HG03354 (cell line): ENCODE data around the gene SKI.
"Not testable (repeated sequence)": the region's sequence is repeated elsewhere in the genome, so short reads cannot be mapped to it uniquely, and the experiment has no call there.

Experiments used
- ATAC-seq: cut with Tn5 transposase; IDR thresholded peaks from one replicate; pipeline ENCODE4 v1.9.1; 2021; ENCODE audit warnings: mild to moderate bottlenecking; ENCODE audit not compliant: unreplicated experiment, poor library complexity, severe bottlenecking

SKI gene

DNA sequence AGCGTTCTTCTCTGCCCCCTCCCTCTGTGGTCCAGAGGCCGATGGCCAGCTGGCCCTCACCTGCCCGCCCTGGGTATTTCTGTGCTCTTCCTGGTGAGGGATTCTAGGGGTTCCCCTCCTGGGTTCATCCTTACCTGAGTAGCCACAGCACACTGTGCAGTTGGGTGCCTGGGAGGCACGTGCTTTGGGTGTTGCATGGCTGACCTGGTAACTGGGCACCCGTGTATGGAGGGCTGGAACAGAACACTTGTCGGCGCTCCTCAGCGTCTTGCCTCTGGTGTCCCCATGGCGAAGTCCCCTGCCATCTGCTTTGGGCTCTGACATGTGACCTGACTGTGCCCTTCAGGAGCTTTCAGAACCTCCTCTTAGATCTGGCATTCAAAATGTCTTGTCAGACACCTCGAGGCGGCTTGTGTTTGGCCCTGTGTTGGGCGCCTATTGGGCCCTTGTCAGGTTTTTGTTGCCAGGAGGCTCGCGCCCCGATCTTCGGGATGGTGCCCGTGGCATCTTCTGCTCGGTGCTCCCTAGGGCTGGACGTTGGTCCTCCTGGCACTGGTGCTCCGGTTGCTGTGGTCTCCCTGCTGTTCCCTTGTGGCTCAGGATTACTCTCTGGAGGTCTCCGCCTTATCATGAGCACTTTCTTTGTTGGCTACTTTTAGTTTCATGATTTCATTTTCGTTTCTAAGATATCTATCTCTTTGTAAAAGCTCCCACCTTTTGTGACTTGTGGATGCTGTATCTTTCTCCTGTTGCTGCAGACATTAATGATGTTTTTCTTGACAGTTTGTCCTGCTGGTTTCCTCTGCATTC, 28.5 kb downstream of the SKI start:
- ATAC-seq, result peak; percentile 8

- no peak for ATAC-seq
Observed at GRCh38 chr1:2257245-2257627, 29.1 kb downstream of the SKI start.

- no peak for ATAC-seq
Observed at GRCh38 chr1:2258122-2258681, 30.1 kb downstream of the SKI start.

- ATAC-seq, result no peak
Observed at GRCh38 chr1:2258996-2259395, 30.9 kb downstream of the SKI start.

DNA sequence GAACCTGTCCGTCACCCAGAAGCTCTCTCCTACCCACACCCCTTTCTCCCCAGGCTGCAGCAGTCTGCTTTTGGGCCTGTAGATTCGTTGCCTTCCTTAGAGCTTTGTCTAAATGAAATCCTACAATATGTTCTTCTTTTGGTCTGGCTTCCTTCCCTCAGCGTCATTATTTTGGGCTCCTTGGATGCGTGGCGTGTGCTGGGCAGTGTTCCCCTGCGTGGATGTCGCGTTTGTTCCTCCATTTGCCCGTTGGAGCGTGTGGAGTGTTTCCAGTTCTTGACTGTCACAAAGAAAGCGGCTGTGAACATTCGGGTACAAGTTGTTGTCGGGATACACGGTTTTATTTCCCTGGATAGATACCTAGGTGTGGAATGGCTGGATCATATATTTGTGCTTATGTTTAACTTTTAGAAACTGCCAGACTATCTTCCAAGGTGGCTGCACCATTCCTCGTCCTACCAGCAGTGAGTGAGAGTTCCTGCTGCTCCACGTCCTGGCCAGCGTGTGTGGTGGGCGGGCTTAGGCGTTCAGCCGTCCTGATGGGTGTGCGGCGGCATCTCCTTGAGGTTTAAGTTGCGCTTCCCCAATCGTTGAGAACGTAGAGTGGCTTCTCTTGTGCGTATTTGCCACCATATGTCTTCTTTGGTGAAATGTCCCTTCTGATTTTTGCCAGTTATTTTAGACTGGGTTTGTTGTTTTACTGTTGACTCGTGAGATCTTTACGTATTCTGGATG, 31.7 kb downstream of the SKI start:
- no peak for ATAC-seq

GRCh38 chr1:2260470-2260869, 32.4 kb downstream of the SKI start:
- ATAC-seq, result not testable (repeated sequence)

DNA sequence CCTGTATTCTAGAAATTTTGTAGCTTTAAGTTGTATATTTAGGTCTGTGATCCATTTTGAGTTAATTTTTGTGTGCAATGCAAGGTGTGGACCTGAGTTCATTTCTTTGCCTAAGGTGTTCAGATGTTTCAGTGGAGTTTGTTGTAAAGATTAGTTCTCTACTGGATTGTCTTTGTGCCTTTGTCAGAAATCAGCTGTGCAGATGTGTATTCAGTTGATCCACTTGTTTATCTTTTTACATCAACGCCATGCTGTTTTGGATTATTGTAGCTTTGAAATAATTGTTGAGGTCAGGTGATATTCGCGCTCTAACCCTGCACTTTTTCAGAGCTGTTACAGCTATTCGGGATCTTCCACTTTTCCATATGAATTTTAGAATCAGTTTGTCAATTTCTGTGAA, 32.8 kb downstream of the SKI start:
- no peak for ATAC-seq

DNA sequence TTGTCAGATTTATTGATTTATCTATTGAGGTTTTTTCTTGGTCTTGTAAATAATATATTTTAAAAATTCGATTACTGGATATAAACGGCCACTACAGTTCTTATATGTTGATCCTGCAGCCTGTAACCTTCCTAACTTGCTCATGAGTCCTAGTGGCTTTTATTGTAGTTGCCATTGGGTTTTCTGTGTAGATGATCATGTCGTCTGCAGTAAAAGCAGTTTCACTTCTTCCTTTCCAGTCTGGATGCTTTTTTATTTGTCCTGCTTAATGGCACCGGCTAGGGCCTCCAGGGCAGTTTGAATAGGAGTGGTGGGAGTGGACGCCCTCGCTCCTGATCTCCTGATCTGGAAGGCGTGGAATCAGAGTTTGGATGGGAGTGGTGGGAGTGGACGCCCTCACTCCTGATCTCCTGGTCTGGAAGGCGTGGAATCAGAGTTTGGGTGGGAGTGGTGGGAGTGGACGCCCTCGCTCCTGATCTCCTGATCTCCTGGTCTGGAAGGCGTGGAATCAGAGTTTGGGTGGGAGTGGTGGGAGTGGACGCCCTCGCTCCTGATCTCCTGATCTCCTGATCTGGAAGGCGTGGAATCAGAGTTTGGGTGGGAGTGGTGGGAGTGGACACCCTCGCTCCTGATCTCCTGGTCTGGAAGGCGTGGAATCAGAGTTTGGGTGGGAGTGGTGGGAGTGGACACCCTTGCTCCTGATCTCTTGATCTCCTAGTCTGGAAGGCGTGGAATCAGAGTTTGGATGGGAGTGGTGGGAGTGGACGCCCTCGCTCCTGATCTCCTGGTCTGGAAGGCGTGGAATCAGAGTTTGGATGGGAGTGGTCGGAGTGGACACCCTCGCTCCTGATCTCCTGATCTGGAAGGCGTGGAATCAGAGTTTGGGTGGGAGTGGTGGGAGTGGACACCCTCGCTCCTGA, 33.6 kb downstream of the SKI start:
- not testable (repeated sequence) for ATAC-seq

DNA sequence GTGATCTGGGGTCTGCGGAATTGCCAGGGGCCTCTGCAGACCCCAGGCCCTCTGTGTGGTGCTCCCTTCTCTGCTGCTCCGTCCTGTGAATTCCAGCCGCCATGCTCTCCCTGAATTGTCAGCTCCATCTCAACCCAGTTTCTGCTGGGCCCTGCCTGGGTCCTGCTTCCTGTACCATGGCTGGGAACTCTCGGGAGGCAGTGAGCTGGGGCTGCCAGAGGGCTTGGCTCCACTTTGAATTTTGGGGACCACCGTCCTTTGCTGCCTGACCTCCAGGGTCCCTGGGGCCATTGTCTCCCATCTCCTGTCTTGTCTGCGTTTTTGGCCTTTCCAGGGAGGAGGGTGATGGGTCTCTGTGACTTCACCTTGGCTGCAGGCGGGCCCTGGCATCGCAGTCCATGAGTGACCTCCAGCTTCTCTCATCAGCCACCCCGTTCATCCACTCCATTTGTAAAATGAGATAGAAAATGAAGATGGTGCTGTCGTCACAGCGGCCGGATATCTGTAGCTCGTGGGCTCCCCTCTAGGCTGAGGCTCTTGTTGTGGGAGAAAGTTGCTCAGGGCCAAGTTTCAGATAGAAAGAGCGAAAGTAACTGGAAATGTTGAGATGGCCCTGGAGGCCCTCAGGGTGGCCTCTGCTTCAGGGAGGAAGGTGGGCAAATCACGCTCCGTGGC, 38.3 kb downstream of the SKI start:
- no peak for ATAC-seq

GRCh38 chr1:2267051-2267830, 39.1 kb downstream of the SKI start:
- no peak for ATAC-seq

DNA sequence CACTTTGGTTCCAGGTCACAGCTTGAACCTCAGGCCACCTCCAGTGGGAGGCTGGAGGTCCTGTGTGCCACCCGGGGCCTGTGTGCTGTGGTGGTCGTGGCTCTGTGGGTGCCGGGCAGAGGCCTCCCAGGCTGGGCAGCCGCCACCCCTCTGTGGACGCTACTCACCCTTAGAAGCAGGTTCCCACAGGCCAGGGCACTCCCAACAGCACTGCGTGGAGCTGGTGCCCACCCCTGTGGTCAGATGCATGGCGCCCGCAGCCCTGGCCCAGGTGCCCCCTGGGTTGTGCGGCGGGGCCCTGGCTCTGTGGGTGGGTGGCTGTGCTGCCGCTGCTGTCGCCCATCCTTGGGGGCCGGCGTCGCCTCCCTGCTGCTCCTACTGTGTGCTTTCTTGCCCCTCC, 39.7 kb downstream of the SKI start:
- ATAC-seq, result no peak

GRCh38 chr1:2268285-2269056, 40.4 kb downstream of the SKI start:
- ATAC-seq, result no peak

- no peak for ATAC-seq
Observed at GRCh38 chr1:2269193-2269921, 41.2 kb downstream of the SKI start.

- no peak for ATAC-seq
Observed at GRCh38 chr1:2269922-2270259, 41.8 kb downstream of the SKI start.

DNA sequence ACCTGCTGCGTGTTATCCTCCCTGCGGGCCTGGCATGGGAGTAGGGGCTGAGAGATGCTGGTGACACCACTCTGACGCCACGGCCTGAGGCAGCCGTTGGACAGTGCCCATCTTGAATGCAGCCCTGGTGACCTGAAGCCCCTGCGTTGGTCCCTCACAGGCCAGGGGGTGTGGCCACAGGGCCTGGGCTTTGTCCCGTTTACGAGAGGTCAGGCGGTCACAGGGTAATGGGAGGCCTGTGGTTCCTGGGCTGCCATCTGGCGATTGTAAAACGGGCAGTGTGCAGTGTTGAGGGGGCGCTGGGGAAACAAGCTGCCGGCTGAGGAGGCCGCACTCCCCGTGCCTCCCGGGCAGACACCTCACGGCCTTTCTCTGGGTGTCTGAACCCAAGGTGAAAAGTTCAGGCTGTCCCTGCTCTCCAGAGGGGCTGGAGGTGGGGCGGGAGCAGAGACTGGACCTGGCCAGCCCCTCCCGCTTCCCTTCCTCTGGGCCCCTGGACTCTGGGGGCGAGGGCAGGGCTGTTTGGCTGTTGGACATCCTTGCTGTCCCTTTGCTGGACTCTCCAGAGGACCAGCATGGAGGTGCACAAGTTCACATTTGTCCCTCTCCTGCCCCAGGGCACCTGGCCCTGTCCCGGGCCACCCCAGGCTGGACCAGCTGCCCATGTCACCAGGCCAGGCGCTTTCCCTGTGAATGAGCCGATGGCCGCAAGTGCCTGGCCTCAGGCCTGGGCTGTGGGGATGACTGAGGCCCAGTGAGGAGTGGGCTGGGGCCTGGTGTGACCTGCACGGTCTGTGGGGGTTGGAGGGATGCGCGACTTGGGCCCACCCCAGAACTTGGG, 42.4 kb downstream of the SKI start:
- ATAC-seq, result no peak

- no peak for ATAC-seq
Observed at GRCh38 chr1:2271211-2271721, 43.1 kb downstream of the SKI start.
